Osteocyte (in vitro differentiated cells): Measurements from ENCODE around the gene TEAD2. TPM values are rescaled to one million over a fixed set of nuclear protein-coding genes. Genes with fewer than 3 reads are reported as not detected.
A peak's percentile ranks its signal among the peaks of the same experiment; 100 is the strongest.

Experiments used
- DNase-seq: peaks from one replicate; pipeline ENCODE4 v3.0.0; 2021; ENCODE audit warnings: mixed read lengths; ENCODE audit not compliant: unreplicated experiment; ENCODE audit errors: extremely low spot score
- H3K27ac Mint-ChIP-seq: one replicate; pipeline ENCODE4 v1.8.0; 2021; ENCODE audit warnings: mild to moderate bottlenecking, mixed read lengths; ENCODE audit not compliant: unreplicated experiment
- H3K27me3 Mint-ChIP-seq: one replicate; pipeline ENCODE4 v1.8.0; 2021; ENCODE audit warnings: mixed read lengths; ENCODE audit not compliant: unreplicated experiment
- H3K36me3 Mint-ChIP-seq: one replicate; pipeline ENCODE4 v1.8.0; 2021; ENCODE audit warnings: mixed read lengths; ENCODE audit not compliant: unreplicated experiment
- H3K4me1 Mint-ChIP-seq: one replicate; pipeline ENCODE4 v1.8.0; 2021; ENCODE audit warnings: mixed read lengths; ENCODE audit not compliant: unreplicated experiment
- H3K4me3 Mint-ChIP-seq: one replicate; pipeline ENCODE4 v1.8.0; 2021; ENCODE audit warnings: mild to moderate bottlenecking, moderate library complexity, mixed read lengths; ENCODE audit not compliant: unreplicated experiment
- H3K9me3 Mint-ChIP-seq: one replicate; pipeline ENCODE4 v1.8.0; 2021; ENCODE audit warnings: mixed read lengths; ENCODE audit not compliant: unreplicated experiment
- total RNA-seq: library from RNA; stranded (reverse); gene quantifications from 2 replicates; pipeline ENCODE4 v1.2.1, GENCODE V29; 2021
- TF ChIP-seq, protein P1 (sequence below): fragments of 200-600 bp; sonication (generic); IDR thresholded peaks from 2 replicates; pipeline ENCODE4 v1.5.0; 2021; ENCODE audit warnings: antibody characterized with exemption, mild to moderate bottlenecking, moderate library complexity

TEAD2 gene
- total RNA-seq, 1 donor from 2014 or later: 98.0 TPM

GRCh38 chr19:49337267-49338022 lies 24.8 kb downstream of the TEAD2 start:
- Mint-ChIP-seq H3K27ac (no peak overlapping the region), H3K4me3 (no peak overlapping the region), H3K36me3 (peaks cover 21% of the 10 kb centered on the region), H3K4me1 (peaks cover 8% of the 10 kb centered on the region), H3K27me3 (no peaks in the 10 kb centered on the region), H3K9me3 (no peaks in the 10 kb centered on the region)
- no peak for DNase-seq
- TF ChIP-seq, protein P1, sequence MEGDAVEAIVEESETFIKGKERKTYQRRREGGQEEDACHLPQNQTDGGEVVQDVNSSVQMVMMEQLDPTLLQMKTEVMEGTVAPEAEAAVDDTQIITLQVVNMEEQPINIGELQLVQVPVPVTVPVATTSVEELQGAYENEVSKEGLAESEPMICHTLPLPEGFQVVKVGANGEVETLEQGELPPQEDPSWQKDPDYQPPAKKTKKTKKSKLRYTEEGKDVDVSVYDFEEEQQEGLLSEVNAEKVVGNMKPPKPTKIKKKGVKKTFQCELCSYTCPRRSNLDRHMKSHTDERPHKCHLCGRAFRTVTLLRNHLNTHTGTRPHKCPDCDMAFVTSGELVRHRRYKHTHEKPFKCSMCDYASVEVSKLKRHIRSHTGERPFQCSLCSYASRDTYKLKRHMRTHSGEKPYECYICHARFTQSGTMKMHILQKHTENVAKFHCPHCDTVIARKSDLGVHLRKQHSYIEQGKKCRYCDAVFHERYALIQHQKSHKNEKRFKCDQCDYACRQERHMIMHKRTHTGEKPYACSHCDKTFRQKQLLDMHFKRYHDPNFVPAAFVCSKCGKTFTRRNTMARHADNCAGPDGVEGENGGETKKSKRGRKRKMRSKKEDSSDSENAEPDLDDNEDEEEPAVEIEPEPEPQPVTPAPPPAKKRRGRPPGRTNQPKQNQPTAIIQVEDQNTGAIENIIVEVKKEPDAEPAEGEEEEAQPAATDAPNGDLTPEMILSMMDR: no peak

GRCh38 chr19:49336482-49337266 lies 25.5 kb downstream of the TEAD2 start:
- H3K27ac Mint-ChIP-seq: no peak overlapping the region
- H3K4me1 Mint-ChIP-seq: peaks cover 8% of the 10 kb centered on the region
- TF ChIP-seq, protein P1: no peak
- H3K9me3 Mint-ChIP-seq: no peaks in the 10 kb centered on the region
- DNase-seq: no peak
- no peaks in the 10 kb centered on the region for H3K27me3 Mint-ChIP-seq
- H3K4me3 Mint-ChIP-seq: no peak overlapping the region
- H3K36me3 Mint-ChIP-seq: peaks cover 18% of the 10 kb centered on the region

DNA sequence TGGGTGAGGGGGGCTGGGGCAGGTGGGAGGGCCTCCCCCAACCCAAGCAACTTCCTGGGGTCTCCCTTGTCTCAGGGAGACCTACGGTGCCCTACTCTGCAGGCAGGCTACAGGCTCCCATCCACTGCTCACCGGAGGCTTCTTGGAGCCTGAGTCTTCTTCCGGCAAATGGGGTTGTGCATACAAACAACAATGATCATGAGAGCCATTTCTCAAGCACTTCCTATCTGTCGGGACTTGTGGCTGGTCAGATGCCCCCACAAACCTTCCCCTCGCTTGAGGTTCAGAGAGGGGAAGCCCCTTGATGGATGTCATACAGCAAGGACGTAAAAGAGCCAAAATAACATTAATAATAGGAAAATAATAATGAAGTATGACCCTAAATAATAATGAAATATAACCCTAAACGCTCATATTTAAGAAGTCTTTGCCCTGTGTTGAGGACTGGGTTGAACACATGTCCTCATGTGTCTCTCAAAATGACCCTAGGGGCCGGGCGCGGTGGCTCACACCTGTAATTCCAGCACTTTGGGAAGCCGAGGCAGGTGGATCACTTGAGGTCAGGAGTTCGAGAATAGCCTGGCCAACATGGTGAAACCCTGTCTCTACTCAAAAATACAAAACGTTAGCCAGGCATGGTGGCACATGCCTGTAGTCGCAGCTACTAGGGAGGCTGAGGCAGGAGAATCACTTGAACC lies 26.3 kb downstream of the TEAD2 start:
- Mint-ChIP-seq H3K27me3 (no peaks in the 10 kb centered on the region), H3K9me3 (no peaks in the 10 kb centered on the region), H3K27ac (peak overlapping the region; percentile 34), H3K4me1 (peaks cover 8% of the 10 kb centered on the region), H3K4me3 (no peak overlapping the region), H3K36me3 (peaks cover 15% of the 10 kb centered on the region)
- TF ChIP-seq, protein P1: no peak
- DNase-seq: no peak

- no peak within 1 kb of the TSS for H3K4me3 Mint-ChIP-seq
- H3K4me1 Mint-ChIP-seq: peaks cover 5% of the 10 kb centered on the region
- peaks cover 14% of the 10 kb centered on the region for H3K36me3 Mint-ChIP-seq
- H3K27me3 Mint-ChIP-seq: no peaks in the 10 kb centered on the region
- no peaks in the 10 kb centered on the region for H3K9me3 Mint-ChIP-seq
- no peak for DNase-seq
- H3K27ac Mint-ChIP-seq: peak within 1 kb of the TSS; percentile 34
- TF ChIP-seq, protein P1: no peak
Measured at GRCh38 chr19:49335071-49335783, 27.0 kb downstream of the TEAD2 start, which contains the start of gene CD37. TSS of gene CD37 (plus strand) at chr19:49335406. CDS start at chr19:49335541, 135 bp downstream.
